ENCODE measurements around the gene SRXN1. TPM values are rescaled to one million over a fixed set of nuclear protein-coding genes. Genes with fewer than 3 reads are reported as not detected.

Gene SRXN1
- total and polyA plus RNA-seq, 2 donors (not counting 1 experiment from before 2014, with no cell fraction given): 50.5 to 91.2 TPM

DNA sequence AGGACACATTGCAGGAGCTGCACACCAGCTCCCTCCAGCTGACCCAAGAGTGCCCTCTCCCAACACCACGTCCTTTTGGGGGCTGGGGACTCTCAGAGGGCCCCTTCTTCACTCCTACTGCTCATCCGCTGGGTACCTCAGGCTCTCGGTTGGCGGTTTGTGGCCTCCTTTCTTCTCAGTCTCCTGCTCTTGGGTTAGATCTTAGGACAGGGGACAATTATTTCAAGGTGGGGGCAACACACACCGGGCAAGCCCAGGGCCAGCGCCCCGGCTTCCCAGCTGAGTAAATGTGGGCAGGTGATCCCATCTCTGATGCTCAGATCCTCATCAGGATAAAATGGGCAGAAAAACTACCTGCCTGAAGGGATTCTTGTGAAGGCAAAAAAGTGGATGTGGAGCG lies 44.0 kb downstream of the SRXN1 start:
- Histone ChIP-seq H3K36me3 (ENCODE audit: control insufficient read depth, insufficient read depth, low read length) (no peaks in the 10 kb centered on the region), H3K27me3 (ENCODE audit: control insufficient read depth, insufficient read depth, low read length) (peaks cover 44% of the 10 kb centered on the region), H3K4me2 (ENCODE audit: extremely low read depth, insufficient read depth, low read length) (no peak overlapping the region), H3K79me2 (ENCODE audit: control insufficient read depth, insufficient read depth, low read length) (no peaks in the 10 kb centered on the region), H3K9ac (ENCODE audit: insufficient read depth, low read length) (no peak overlapping the region), H3K27ac (ENCODE audit: insufficient read depth, low read length) (no peak overlapping the region), H3K4me3 (replicated peaks in 1 of 4; ENCODE audit: control extremely low read depth in 1 of 4, insufficient read depth in 1 of 4, low read depth in 3 of 4, low read length in 4 of 4) (no peak overlapping the region), H3K4me1 (ENCODE audit: control insufficient read depth, extremely low read depth, insufficient read depth, low read length) (no peaks in the 10 kb centered on the region), H3K9me3 (ENCODE audit: control insufficient read depth, insufficient read depth, low read depth, low read length) (no peaks in the 10 kb centered on the region), H4K20me1 (ENCODE audit: control insufficient read depth, extremely low read depth, insufficient read depth, low read length) (no peaks in the 10 kb centered on the region), H2AFZ (ENCODE audit: low read length) (no peak overlapping the region)
- no peak for TF ChIP-seq EZH2 (IDR thresholded peaks at IDR 0.05; ENCODE audit: low read length, missing control alignments)
- TF ChIP-seq, protein P1, sequence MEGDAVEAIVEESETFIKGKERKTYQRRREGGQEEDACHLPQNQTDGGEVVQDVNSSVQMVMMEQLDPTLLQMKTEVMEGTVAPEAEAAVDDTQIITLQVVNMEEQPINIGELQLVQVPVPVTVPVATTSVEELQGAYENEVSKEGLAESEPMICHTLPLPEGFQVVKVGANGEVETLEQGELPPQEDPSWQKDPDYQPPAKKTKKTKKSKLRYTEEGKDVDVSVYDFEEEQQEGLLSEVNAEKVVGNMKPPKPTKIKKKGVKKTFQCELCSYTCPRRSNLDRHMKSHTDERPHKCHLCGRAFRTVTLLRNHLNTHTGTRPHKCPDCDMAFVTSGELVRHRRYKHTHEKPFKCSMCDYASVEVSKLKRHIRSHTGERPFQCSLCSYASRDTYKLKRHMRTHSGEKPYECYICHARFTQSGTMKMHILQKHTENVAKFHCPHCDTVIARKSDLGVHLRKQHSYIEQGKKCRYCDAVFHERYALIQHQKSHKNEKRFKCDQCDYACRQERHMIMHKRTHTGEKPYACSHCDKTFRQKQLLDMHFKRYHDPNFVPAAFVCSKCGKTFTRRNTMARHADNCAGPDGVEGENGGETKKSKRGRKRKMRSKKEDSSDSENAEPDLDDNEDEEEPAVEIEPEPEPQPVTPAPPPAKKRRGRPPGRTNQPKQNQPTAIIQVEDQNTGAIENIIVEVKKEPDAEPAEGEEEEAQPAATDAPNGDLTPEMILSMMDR (conservative IDR thresholded peaks at IDR 0.05 in 1 of 2, IDR thresholded peaks at IDR 0.05 in 1 of 2; ENCODE audit: low read depth in 1 of 2, low read length in 2 of 2): no peak
- DNase-seq (ENCODE audit: low read depth in 2 of 2): no peak

DNA sequence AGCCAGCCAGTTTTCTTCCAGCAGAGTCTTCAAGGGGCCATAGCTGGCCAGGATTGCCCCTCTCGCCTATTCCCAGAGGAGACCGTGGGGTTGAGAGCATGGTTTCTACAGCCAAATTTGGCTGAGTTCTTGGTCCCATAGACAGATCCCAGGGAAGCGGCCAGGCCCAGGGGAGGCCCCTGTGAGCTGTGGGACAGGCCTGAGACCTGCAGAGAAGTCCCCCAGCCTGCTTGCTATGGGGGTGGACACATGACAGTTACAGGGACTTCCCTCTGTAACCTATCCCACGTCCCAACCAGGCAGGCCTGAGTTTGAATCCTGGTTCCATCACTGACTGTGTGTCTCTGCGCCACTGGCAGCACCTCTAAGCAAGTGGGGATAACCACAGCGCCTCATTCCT lies 45.5 kb downstream of the SRXN1 start:
- TF ChIP-seq EZH2 (IDR thresholded peaks at IDR 0.05; ENCODE audit: low read length, missing control alignments): no peak
- TF ChIP-seq, protein P1 (conservative IDR thresholded peaks at IDR 0.05 in 1 of 2, IDR thresholded peaks at IDR 0.05 in 1 of 2; ENCODE audit: low read depth in 1 of 2, low read length in 2 of 2): no peak
- Histone ChIP-seq H2AFZ (ENCODE audit: low read length) (no peak overlapping the region), H3K9ac (ENCODE audit: insufficient read depth, low read length) (no peak overlapping the region), H3K36me3 (ENCODE audit: control insufficient read depth, insufficient read depth, low read length) (no peaks in the 10 kb centered on the region), H3K4me3 (replicated peaks in 1 of 4; ENCODE audit: control extremely low read depth in 1 of 4, insufficient read depth in 1 of 4, low read depth in 3 of 4, low read length in 4 of 4) (no peak overlapping the region), H3K9me3 (ENCODE audit: control insufficient read depth, insufficient read depth, low read depth, low read length) (no peaks in the 10 kb centered on the region), H3K4me1 (ENCODE audit: control insufficient read depth, extremely low read depth, insufficient read depth, low read length) (no peaks in the 10 kb centered on the region), H3K27ac (ENCODE audit: insufficient read depth, low read length) (no peak overlapping the region), H3K4me2 (ENCODE audit: extremely low read depth, insufficient read depth, low read length) (no peak overlapping the region), H3K27me3 (ENCODE audit: control insufficient read depth, insufficient read depth, low read length) (peaks cover 42% of the 10 kb centered on the region), H3K79me2 (ENCODE audit: control insufficient read depth, insufficient read depth, low read length) (no peaks in the 10 kb centered on the region), H4K20me1 (ENCODE audit: control insufficient read depth, extremely low read depth, insufficient read depth, low read length) (no peaks in the 10 kb centered on the region)
- no peak for DNase-seq (ENCODE audit: low read depth in 2 of 2)

DNA sequence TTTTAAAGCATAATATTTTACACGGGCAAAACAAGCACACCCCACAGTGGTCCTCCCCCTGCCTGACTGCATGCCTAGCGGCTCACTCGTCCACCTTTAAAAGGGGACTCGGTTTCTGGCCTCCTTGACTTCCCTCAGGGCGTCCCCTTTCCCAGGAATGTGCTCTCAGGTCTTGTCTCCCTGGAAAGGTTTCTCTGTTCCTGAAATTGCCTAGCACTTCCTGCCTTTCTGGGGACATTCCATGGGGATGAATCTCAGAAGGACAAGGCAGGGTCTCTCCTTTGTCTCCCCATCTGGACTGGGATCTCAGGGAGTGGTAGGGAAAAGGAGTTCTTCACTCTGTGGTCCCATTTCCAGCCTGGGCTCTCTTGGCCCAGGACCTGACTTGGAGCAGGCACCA lies 47.8 kb downstream of the SRXN1 start:
- Histone ChIP-seq H3K4me1 (ENCODE audit: control insufficient read depth, extremely low read depth, insufficient read depth, low read length) (no peaks in the 10 kb centered on the region), H3K27ac (ENCODE audit: insufficient read depth, low read length) (no peak overlapping the region), H3K9me3 (ENCODE audit: control insufficient read depth, insufficient read depth, low read depth, low read length) (no peaks in the 10 kb centered on the region), H4K20me1 (ENCODE audit: control insufficient read depth, extremely low read depth, insufficient read depth, low read length) (no peaks in the 10 kb centered on the region), H3K27me3 (ENCODE audit: control insufficient read depth, insufficient read depth, low read length) (peaks cover 23% of the 10 kb centered on the region), H3K4me2 (ENCODE audit: extremely low read depth, insufficient read depth, low read length) (no peak overlapping the region), H2AFZ (ENCODE audit: low read length) (no peak overlapping the region), H3K9ac (ENCODE audit: insufficient read depth, low read length) (no peak overlapping the region), H3K36me3 (ENCODE audit: control insufficient read depth, insufficient read depth, low read length) (no peaks in the 10 kb centered on the region), H3K79me2 (ENCODE audit: control insufficient read depth, insufficient read depth, low read length) (no peaks in the 10 kb centered on the region), H3K4me3 (replicated peaks in 1 of 4; ENCODE audit: control extremely low read depth in 1 of 4, insufficient read depth in 1 of 4, low read depth in 3 of 4, low read length in 4 of 4) (no peak overlapping the region)
- TF ChIP-seq, protein P1 (conservative IDR thresholded peaks at IDR 0.05 in 1 of 2, IDR thresholded peaks at IDR 0.05 in 1 of 2; ENCODE audit: low read depth in 1 of 2, low read length in 2 of 2): no peak
- no peak for TF ChIP-seq EZH2 (IDR thresholded peaks at IDR 0.05; ENCODE audit: low read length, missing control alignments)
- DNase-seq (ENCODE audit: low read depth in 2 of 2): no peak
